ENCODE data around the gene RPAP2. TPM values are rescaled to one million over a fixed set of nuclear protein-coding genes. Genes with fewer than 3 reads are reported as not detected.
A peak's percentile ranks its signal among the peaks of the same experiment; 100 is the strongest.
"Not testable (repeated sequence)": the region's sequence is repeated elsewhere in the genome, so short reads cannot be mapped to it uniquely, and the experiment has no call there.

Gene RPAP2
- 10 to 100 TPM; 25.6 to 34.7 (median 33.7) TPM for total RNA-seq

DNA sequence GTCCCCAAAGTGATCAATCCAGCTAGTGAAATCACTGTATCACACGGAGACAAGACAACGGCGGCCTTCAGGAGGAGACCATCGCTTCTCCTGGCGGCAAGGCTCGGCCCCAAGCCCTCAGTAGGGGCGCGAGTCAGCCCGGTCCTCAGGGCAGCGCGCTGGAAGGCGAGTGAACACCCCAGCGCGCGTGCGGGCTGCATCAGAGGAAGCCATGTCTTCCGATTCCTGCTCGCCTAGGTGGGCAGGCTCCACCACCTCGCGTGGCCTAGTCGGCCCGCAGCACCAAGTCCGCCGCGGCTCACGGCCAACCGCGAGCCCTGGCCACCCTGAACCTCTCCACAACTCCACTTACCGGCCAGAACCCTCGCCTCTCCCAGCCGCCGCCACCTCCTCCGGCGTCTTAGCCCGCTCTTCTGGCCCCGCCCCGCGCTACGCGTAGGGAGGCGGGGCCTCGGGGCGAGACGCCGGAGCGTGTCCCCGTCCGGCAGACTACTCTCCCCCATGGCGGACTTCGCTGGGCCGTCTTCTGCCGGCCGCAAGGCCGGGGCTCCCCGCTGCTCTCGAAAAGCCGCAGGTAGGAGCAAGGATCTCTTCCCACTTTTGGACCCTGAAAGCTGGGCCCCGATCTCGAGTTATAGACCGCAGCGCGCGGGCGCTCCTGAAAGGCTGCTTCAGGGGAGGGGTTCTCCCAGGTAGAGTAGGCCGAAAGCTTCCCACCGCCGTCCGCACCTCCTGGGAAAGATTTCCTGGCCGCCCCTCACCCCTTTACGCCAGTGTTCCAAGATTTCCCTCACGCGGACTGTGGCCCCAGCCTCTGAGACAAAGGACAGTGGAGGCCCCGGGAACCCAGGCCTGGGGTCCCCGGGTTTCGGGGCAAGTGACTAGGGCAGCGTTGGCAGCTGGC is at the start of gene RPAP2, which contains the start of gene GLMN:
Gene RPAP2, plus strand, starts transcription at position 487 of the 904 bp plus-strand sequence. Its CDS starts 15 bp downstream, at position 502.
Gene GLMN, minus strand, starts transcription at position 415 of the 904 bp plus-strand sequence. CDS start 988 bp downstream, outside the sequence.
- H3K4me1 Mint-ChIP-seq (ENCODE audit: low read depth): peaks cover 35% of the 10 kb centered on the region
- ATAC-seq: peak; percentile 98

GRCh38 chr1:92254714-92255113 is 44.1 kb upstream of the RPAP2 start:
- not testable (repeated sequence) for H3K4me1 Mint-ChIP-seq (ENCODE audit: low read depth); DNase-seq; H3K27me3 Mint-ChIP-seq (ENCODE audit: low read depth); ATAC-seq; H3K4me3 Mint-ChIP-seq
- Mint-ChIP-seq H3K36me3 (ENCODE audit: insufficient read depth) (peaks cover 65% of the 10 kb centered on the region), H3K9me3 (peaks cover 21% of the 10 kb centered on the region)

More for the DNA sequence above, at the start of gene RPAP2, which contains the start of gene GLMN:
- peak; percentile 63 for DNase-seq
- Mint-ChIP-seq H3K4me3 (peak within 1 kb of the TSS; percentile 97), H3K9me3 (no peaks in the 10 kb centered on the region), H3K36me3 (ENCODE audit: insufficient read depth) (peaks cover 27% of the 10 kb centered on the region), H3K27me3 (ENCODE audit: low read depth) (no peaks in the 10 kb centered on the region)

GRCh38 chr1:92259350-92259749 is 39.5 kb upstream of the RPAP2 start:
- Mint-ChIP-seq H3K4me1 (ENCODE audit: low read depth) (no peaks in the 10 kb centered on the region), H3K27me3 (ENCODE audit: low read depth) (no peaks in the 10 kb centered on the region), H3K9me3 (peaks cover 15% of the 10 kb centered on the region), H3K4me3 (no peak overlapping the region), H3K36me3 (ENCODE audit: insufficient read depth) (peaks cover 67% of the 10 kb centered on the region)
- ATAC-seq: no peak
- DNase-seq: no peak

- Mint-ChIP-seq H3K4me1 (ENCODE audit: low read depth) (no peaks in the 10 kb centered on the region), H3K36me3 (ENCODE audit: insufficient read depth) (peaks cover 49% of the 10 kb centered on the region), H3K27me3 (ENCODE audit: low read depth) (no peaks in the 10 kb centered on the region), H3K4me3 (no peak overlapping the region), H3K9me3 (peaks cover 3% of the 10 kb centered on the region)
- ATAC-seq: no peak
- no peak for DNase-seq
These were observed 36.3 kb upstream of the RPAP2 start for GRCh38 chr1:92262516-92262915.

DNA sequence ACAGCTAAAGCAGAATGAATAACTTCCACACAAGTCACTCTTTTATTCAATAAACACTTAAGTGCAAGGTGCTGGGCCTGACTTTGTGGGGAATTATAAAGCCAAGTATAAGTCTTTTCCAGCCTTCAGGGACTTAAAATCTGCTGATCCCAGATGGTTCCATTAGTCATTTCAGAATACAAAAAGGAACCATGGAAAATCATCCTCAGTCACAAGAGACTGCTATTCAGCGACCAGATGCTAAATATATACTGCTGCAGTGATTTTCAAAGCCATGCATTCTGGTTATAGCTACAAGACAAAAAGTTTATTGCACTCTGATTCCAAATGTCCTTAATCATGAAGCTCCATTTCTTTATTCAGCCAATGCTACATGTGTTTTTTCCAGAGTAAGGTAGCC is 25.8 kb upstream of the RPAP2 start:
- peaks cover 50% of the 10 kb centered on the region for H3K36me3 Mint-ChIP-seq (ENCODE audit: insufficient read depth)
- no peaks in the 10 kb centered on the region for H3K9me3 Mint-ChIP-seq
- DNase-seq: no peak
- no peak overlapping the region for H3K4me3 Mint-ChIP-seq
- no peak for ATAC-seq
- H3K27me3 Mint-ChIP-seq (ENCODE audit: low read depth): no peaks in the 10 kb centered on the region
- H3K4me1 Mint-ChIP-seq (ENCODE audit: low read depth): peaks cover 1% of the 10 kb centered on the region

DNA sequence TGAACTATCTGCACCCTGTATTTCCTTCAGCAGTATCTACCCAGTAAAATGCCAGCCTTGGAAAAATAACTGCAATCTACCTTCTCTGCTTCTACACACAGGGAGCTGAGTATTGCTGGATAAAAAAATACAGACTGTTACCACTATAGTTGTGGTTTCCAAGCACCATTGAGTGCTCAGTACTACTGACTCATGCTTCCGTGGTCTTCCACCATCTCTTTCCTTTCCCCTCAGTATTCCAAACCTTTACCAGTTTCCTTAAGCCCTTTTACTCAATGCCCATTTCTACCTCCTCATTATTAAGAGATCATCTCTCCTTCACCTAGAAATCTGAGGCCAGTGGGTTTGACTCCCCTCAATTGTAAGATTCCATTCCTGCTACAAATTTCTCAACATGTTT is 23.9 kb upstream of the RPAP2 start:
- Mint-ChIP-seq H3K9me3 (no peaks in the 10 kb centered on the region), H3K36me3 (ENCODE audit: insufficient read depth) (peaks cover 54% of the 10 kb centered on the region), H3K27me3 (ENCODE audit: low read depth) (no peaks in the 10 kb centered on the region), H3K4me1 (ENCODE audit: low read depth) (peaks cover 1% of the 10 kb centered on the region), H3K4me3 (no peak overlapping the region)
- DNase-seq: no peak
- ATAC-seq: no peak

DNA sequence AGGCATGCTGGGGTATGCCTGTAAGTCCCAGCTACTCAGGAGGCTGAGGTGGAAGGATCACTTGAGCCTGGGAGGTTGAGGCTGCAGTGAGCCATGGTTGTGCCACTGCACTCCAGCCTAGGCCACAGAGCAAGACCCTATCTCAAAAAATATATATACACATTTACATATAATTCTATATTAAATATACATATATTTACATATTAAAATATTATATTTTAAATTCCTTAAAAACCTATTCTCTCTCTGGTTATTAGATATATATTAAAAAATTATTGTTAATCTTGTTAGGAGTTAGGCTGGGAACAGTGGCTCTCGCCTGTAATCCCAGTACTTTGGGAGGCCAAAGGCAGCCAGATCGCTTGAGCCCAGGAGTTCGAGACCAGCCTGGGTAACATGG is 22.8 kb upstream of the RPAP2 start:
- H3K4me1 Mint-ChIP-seq (ENCODE audit: low read depth): peaks cover 1% of the 10 kb centered on the region
- H3K9me3 Mint-ChIP-seq: no peaks in the 10 kb centered on the region
- no peak for DNase-seq
- H3K4me3 Mint-ChIP-seq: no peak overlapping the region
- no peak for ATAC-seq
- no peaks in the 10 kb centered on the region for H3K27me3 Mint-ChIP-seq (ENCODE audit: low read depth)
- H3K36me3 Mint-ChIP-seq (ENCODE audit: insufficient read depth): peaks cover 63% of the 10 kb centered on the region

DNA sequence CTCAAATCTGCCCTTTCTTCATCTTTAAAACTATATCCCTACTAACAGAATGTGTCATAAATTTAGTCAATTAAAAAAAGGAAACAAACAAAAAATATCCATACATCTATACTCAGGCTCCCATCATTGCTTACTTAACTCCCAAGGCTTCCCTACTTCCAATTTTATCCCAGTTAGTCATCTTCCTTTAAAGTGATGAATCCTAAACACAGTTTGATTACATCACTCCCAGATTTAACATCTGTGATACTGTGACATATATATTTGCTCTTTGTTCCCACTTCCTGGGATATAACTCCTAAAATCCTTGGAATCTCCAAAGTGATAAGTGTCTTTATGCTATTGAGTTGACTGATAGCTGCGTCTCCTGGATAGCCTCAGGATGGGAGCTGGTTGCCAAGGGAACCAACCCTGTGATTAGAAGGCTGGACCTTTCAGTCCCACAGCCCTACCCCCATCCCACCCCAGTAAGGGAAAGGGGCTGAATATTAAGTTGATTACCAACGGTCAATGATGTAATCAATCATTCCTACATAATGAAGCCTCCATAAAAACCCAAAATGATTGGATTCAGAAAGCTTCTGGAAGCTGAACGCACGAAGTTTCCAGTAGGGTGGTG is 21.6 kb upstream of the RPAP2 start:
- H3K36me3 Mint-ChIP-seq (ENCODE audit: insufficient read depth): peaks cover 69% of the 10 kb centered on the region
- H3K27me3 Mint-ChIP-seq (ENCODE audit: low read depth): no peaks in the 10 kb centered on the region
- ATAC-seq (no peak), DNase-seq (no peak)
- H3K9me3 Mint-ChIP-seq: no peaks in the 10 kb centered on the region
- no peak overlapping the region for H3K4me3 Mint-ChIP-seq
- peaks cover 4% of the 10 kb centered on the region for H3K4me1 Mint-ChIP-seq (ENCODE audit: low read depth)

GRCh38 chr1:92279781-92280180 is 19.1 kb upstream of the RPAP2 start:
- H3K36me3 Mint-ChIP-seq (ENCODE audit: insufficient read depth): peaks cover 78% of the 10 kb centered on the region
- H3K27me3 Mint-ChIP-seq (ENCODE audit: low read depth); H3K4me3 Mint-ChIP-seq; ATAC-seq; DNase-seq; H3K4me1 Mint-ChIP-seq (ENCODE audit: low read depth); H3K9me3 Mint-ChIP-seq: not testable (repeated sequence)

GRCh38 chr1:92281411-92281810 is 17.4 kb upstream of the RPAP2 start:
- H3K4me1 Mint-ChIP-seq (ENCODE audit: low read depth); H3K27me3 Mint-ChIP-seq (ENCODE audit: low read depth); H3K9me3 Mint-ChIP-seq; DNase-seq; ATAC-seq; H3K4me3 Mint-ChIP-seq: not testable (repeated sequence)
- peaks cover 77% of the 10 kb centered on the region for H3K36me3 Mint-ChIP-seq (ENCODE audit: insufficient read depth)

DNA sequence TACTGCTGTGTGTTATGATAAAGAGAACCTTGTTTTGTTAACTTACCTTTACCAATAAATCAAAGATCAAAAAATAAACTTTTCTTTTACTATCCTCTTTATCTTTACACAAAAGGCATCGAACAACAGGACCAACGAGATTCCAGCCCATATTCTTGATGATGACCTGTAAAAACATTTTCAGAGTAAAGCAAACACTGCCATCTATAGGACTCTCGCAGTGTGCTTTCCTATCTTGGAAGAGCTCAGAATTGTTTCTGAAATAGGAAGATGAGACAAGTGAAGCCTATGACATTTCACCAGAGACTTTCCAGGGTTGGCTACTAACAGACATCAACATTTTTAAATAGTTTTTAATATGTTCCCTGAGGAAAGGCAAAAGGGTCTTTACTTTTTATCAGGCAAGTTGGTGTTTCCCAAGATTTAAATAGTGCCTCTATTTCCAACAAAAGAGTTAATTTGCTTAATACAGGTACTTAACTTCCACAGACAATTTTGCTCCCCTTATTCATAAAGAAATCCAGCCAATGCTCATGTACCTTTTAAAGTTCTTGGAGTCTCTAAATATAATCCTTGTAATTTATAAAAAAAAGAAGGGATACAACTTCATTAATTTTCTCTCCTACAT is 7.4 kb upstream of the RPAP2 start:
- Mint-ChIP-seq H3K9me3 (no peaks in the 10 kb centered on the region), H3K36me3 (ENCODE audit: insufficient read depth) (peaks cover 42% of the 10 kb centered on the region), H3K4me1 (ENCODE audit: low read depth) (peaks cover 18% of the 10 kb centered on the region), H3K4me3 (no peak overlapping the region), H3K27me3 (ENCODE audit: low read depth) (no peaks in the 10 kb centered on the region)
- ATAC-seq (peak in 1 of 2 donors; percentile 43), DNase-seq (no peak)

DNA sequence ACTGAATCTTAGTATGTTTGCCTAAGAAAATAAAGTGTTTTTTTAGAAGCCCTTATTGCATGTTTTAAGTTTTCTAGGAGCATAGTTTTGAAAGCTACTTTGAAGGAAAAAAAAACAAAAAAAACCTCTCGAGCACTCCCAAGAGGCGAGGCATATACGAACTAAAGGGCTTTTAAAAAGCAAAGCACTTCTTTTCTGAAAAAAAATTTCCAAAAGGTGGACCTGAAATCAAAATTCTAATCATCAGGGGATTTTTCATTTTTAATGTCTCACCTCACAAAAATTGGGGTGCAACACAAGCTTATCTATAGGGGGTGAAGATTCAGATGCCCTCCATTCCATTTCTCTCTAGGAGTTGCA is 666 bp upstream of the RPAP2 start:
- ATAC-seq (no peak), DNase-seq (no peak)
- Mint-ChIP-seq H3K4me1 (ENCODE audit: low read depth) (peaks cover 38% of the 10 kb centered on the region), H3K27me3 (ENCODE audit: low read depth) (no peaks in the 10 kb centered on the region), H3K9me3 (no peaks in the 10 kb centered on the region), H3K4me3 (peak overlapping the region; percentile 97), H3K36me3 (ENCODE audit: insufficient read depth) (peaks cover 30% of the 10 kb centered on the region)

GRCh38 chr1:92299477-92300150 is 755 bp downstream of the RPAP2 start:
- peaks cover 28% of the 10 kb centered on the region for H3K36me3 Mint-ChIP-seq (ENCODE audit: insufficient read depth)
- no peaks in the 10 kb centered on the region for H3K9me3 Mint-ChIP-seq
- peaks cover 35% of the 10 kb centered on the region for H3K4me1 Mint-ChIP-seq (ENCODE audit: low read depth)
- no peak for DNase-seq
- H3K27me3 Mint-ChIP-seq (ENCODE audit: low read depth): no peaks in the 10 kb centered on the region
- no peak for ATAC-seq
- peak overlapping the region; percentile 97 for H3K4me3 Mint-ChIP-seq

- H3K4me1 Mint-ChIP-seq (ENCODE audit: low read depth): peaks cover 27% of the 10 kb centered on the region
These were observed 2.2 kb downstream of the RPAP2 start for GRCh38 chr1:92301021-92301420.

More at GRCh38 chr1:92301021-92301420, 2.2 kb downstream of the RPAP2 start:
- H3K4me3 Mint-ChIP-seq: no peak overlapping the region
- no peaks in the 10 kb centered on the region for H3K27me3 Mint-ChIP-seq (ENCODE audit: low read depth)
- ATAC-seq: no peak
- H3K36me3 Mint-ChIP-seq (ENCODE audit: insufficient read depth): peaks cover 26% of the 10 kb centered on the region
- H3K9me3 Mint-ChIP-seq: no peaks in the 10 kb centered on the region
- no peak for DNase-seq
